ENCODE measurements around the gene RCVRN.

Gene RCVRN

GRCh38 chr17:9897372-9897968, 7.6 kb downstream of the RCVRN start:
- no peaks in the 10 kb centered on the region for H3K27me3 ChIP-seq (ENCODE audit: insufficient read depth, low read depth)
- no peak overlapping the region for H3K27ac ChIP-seq
- no peaks in the 10 kb centered on the region for H3K36me3 ChIP-seq (ENCODE audit: insufficient read depth)
- H2AFZ ChIP-seq (ENCODE audit: low read depth): no peak overlapping the region
- no peaks in the 10 kb centered on the region for H4K20me1 ChIP-seq (ENCODE audit: insufficient read depth)
- H3K79me2 ChIP-seq (ENCODE audit: insufficient read depth, low read depth): no peaks in the 10 kb centered on the region
- no peak overlapping the region for H3K4me3 ChIP-seq (IDR thresholded peaks at IDR 0.05; ENCODE audit: insufficient read depth, low read depth, low read length)
- no peak overlapping the region for H3K4me2 ChIP-seq
- TF ChIP-seq CTCF (conservative IDR thresholded peaks at IDR 0.05; ENCODE audit: low read depth, low read length): no peak
- no peak overlapping the region for H3K9ac ChIP-seq
- H3K4me1 ChIP-seq (ENCODE audit: low read depth, poor library complexity, severe bottlenecking): no peaks in the 10 kb centered on the region

- H3K4me1 ChIP-seq (ENCODE audit: low read depth, poor library complexity, severe bottlenecking): no peaks in the 10 kb centered on the region
- no peak overlapping the region for H3K27ac ChIP-seq
- no peak overlapping the region for H2AFZ ChIP-seq (ENCODE audit: low read depth)
- no peak overlapping the region for H3K4me3 ChIP-seq (IDR thresholded peaks at IDR 0.05; ENCODE audit: insufficient read depth, low read depth, low read length)
- H3K4me2 ChIP-seq: no peak overlapping the region
- no peaks in the 10 kb centered on the region for H3K36me3 ChIP-seq (ENCODE audit: insufficient read depth)
- H3K79me2 ChIP-seq (ENCODE audit: insufficient read depth, low read depth): no peaks in the 10 kb centered on the region
- H4K20me1 ChIP-seq (ENCODE audit: insufficient read depth): no peaks in the 10 kb centered on the region
- no peak overlapping the region for H3K9ac ChIP-seq
- TF ChIP-seq CTCF (conservative IDR thresholded peaks at IDR 0.05; ENCODE audit: low read depth, low read length): no peak
- H3K27me3 ChIP-seq (ENCODE audit: insufficient read depth, low read depth): no peaks in the 10 kb centered on the region
Measured at GRCh38 chr17:9895923-9896322, 9.1 kb downstream of the RCVRN start.

- no peak overlapping the region for H3K27ac ChIP-seq
- H3K4me2 ChIP-seq: no peak overlapping the region
- no peak for TF ChIP-seq CTCF (conservative IDR thresholded peaks at IDR 0.05; ENCODE audit: low read depth, low read length)
- H3K36me3 ChIP-seq (ENCODE audit: insufficient read depth): no peaks in the 10 kb centered on the region
- H3K27me3 ChIP-seq (ENCODE audit: insufficient read depth, low read depth): no peaks in the 10 kb centered on the region
- H3K79me2 ChIP-seq (ENCODE audit: insufficient read depth, low read depth): no peaks in the 10 kb centered on the region
- H3K4me1 ChIP-seq (ENCODE audit: low read depth, poor library complexity, severe bottlenecking): no peaks in the 10 kb centered on the region
- H2AFZ ChIP-seq (ENCODE audit: low read depth): no peak overlapping the region
- H3K9ac ChIP-seq: no peak overlapping the region
- no peaks in the 10 kb centered on the region for H4K20me1 ChIP-seq (ENCODE audit: insufficient read depth)
- H3K4me3 ChIP-seq (IDR thresholded peaks at IDR 0.05; ENCODE audit: insufficient read depth, low read depth, low read length): no peak overlapping the region
Measured at GRCh38 chr17:9894231-9894630, 10.8 kb downstream of the RCVRN start.

GRCh38 chr17:9893411-9894012, 11.6 kb downstream of the RCVRN start:
- H3K4me2 ChIP-seq: no peak overlapping the region
- TF ChIP-seq CTCF (conservative IDR thresholded peaks at IDR 0.05; ENCODE audit: low read depth, low read length): no peak
- no peak overlapping the region for H3K9ac ChIP-seq
- no peak overlapping the region for H2AFZ ChIP-seq (ENCODE audit: low read depth)
- no peaks in the 10 kb centered on the region for H3K36me3 ChIP-seq (ENCODE audit: insufficient read depth)
- H3K4me3 ChIP-seq (IDR thresholded peaks at IDR 0.05; ENCODE audit: insufficient read depth, low read depth, low read length): no peak overlapping the region
- no peaks in the 10 kb centered on the region for H4K20me1 ChIP-seq (ENCODE audit: insufficient read depth)
- H3K79me2 ChIP-seq (ENCODE audit: insufficient read depth, low read depth): no peaks in the 10 kb centered on the region
- H3K27me3 ChIP-seq (ENCODE audit: insufficient read depth, low read depth): no peaks in the 10 kb centered on the region
- no peak overlapping the region for H3K27ac ChIP-seq
- no peaks in the 10 kb centered on the region for H3K4me1 ChIP-seq (ENCODE audit: low read depth, poor library complexity, severe bottlenecking)

Data from KMS-11 (cell line).